Ovary (tissue), 9 donors: ENCODE measurements around the gene CD14. TPM values are rescaled to one million over a fixed set of nuclear protein-coding genes. Genes with fewer than 3 reads are reported as not detected.

Source experiments
- DNase-seq, 5 donors: peaks; one replicate each; pipeline ENCODE4 v3.0.0-alpha.2; 2019 to 2020
- H3K27ac ChIP-seq, 2 donors: fragments of 200-600 bp; one replicate each; pipeline versions ENCODE4 v1.5.1 to v1.8.0; 2019 to 2022
- H3K27me3 ChIP-seq: fragments of 200-600 bp; one replicate; pipeline ENCODE4 v1.8.0; 2022
- H3K36me3 ChIP-seq: fragments of 200-600 bp; sonication (generic); one replicate; pipeline ENCODE4 v1.5.1; 2019
- H3K4me1 ChIP-seq: one replicate; pipeline ENCODE4 v1.8.1; 2013; ENCODE audit warnings: mild to moderate bottlenecking, moderate library complexity; ENCODE audit not compliant: insufficient read depth
- H3K4me3 ChIP-seq: fragments of 200-600 bp; sonication (generic); one replicate; pipeline ENCODE4 v1.5.1; 2017
- H3K9me3 ChIP-seq, 2 donors: fragments of 200-600 bp in 1 of 2; sonication (generic) in 1 of 2; one replicate each; pipeline versions ENCODE4 v1.5.1 to v1.8.1; 2013 to 2019; ENCODE audit warnings: mild to moderate bottlenecking in 1 of 2, moderate library complexity in 1 of 2
- CTCF ChIP-seq, 3 donors: fragments of 450-650 bp in 2 of 3; fragments of 200-600 bp in 1 of 3; IDR thresholded peaks; one replicate each; pipeline versions ENCODE4 v1.5.1 to v1.8.0; 2016 to 2022; ENCODE audit warnings: antibody characterized with exemption in 3 of 3, mild to moderate bottlenecking in 1 of 3
- EP300 ChIP-seq: sonication (generic); formaldehyde crosslinking; IDR thresholded peaks from one replicate; pipeline ENCODE4 v1.6.1; 2017; ENCODE audit warnings: antibody characterized with exemption
- POLR2A ChIP-seq: fragments of 450-650 bp; IDR thresholded peaks from one replicate; pipeline ENCODE4 v1.6.1; 2017; ENCODE audit warnings: antibody characterized with exemption, mild to moderate bottlenecking, moderate library complexity
- WGBS, 3 donors: extraction: QIAGEN DNeasy Blood & Tissue Kit in 1 of 3; methylation state at CpG; one replicate each; pipeline versions ENCODE4 v1.1.5 to v1.1.7; 2013 to 2017; 5-methylcytosine and 5-hydroxymethylcytosine counted together
- intact Hi-C, 4 donors: fragments of 100-400 bp; cut with DNase I; formaldehyde crosslinking; loops; one replicate each; pipeline versions ENCODE4 v1.11.0 to v1.15.1; 2022 to 2023
- microRNA-seq, 3 donors: library from miRNA; unstranded; fragments of <30 nt; microRNA quantifications; one replicate each; pipeline versions ENCODE4 to v1.2.0, GENCODE V29; 2019 to 2020
- polyA plus RNA-seq, 2 donors: library from polyadenylated mRNA; stranded (reverse); fragments of 200-250 nt in 1 of 2; fragments of 350-450 nt in 1 of 2; fragmentation: Illumina TruSeq in 1 of 2; extraction: RNeasy Lipid Tissue Mini Kit (QIAGEN cat#74804) in 1 of 2; gene quantifications; one replicate each; pipeline ENCODE4 v1.2.3, GENCODE V29; 2013 to 2014
- total RNA-seq, 7 donors: library from RNA; depleted of rRNA in 2 of 7; stranded (reverse); fragments of >200 nt in 2 of 7; fragmentation: NEBNext Ultra II Directional in 3 of 7; extraction: Animal tissue kit (Norgen Biotek cat#: 25700) in 3 of 7; gene quantifications; one replicate each; pipeline versions ENCODE4 v1.1.0 to v1.2.4, GENCODE V29; 2016 to 2023
- donor health status: DM: no; HTN: no; CAD: no; lungs with moderate emphysema.
- donor health status: DM: no; HTN: no; CAD: no.
- donor health status: Bipolar disorder and iron deficiency.
- donor health status: DM: yes; HTN: yes; CAD: no.
- donor health status: DM: no; HTN: no; CAD: no.
- donor health status: DM: yes; HTN: yes; CAD: no.

The CD14 gene
- total and polyA plus RNA-seq, 9 donors: 8.7 to 96.0 (median 37.7) TPM

DNA sequence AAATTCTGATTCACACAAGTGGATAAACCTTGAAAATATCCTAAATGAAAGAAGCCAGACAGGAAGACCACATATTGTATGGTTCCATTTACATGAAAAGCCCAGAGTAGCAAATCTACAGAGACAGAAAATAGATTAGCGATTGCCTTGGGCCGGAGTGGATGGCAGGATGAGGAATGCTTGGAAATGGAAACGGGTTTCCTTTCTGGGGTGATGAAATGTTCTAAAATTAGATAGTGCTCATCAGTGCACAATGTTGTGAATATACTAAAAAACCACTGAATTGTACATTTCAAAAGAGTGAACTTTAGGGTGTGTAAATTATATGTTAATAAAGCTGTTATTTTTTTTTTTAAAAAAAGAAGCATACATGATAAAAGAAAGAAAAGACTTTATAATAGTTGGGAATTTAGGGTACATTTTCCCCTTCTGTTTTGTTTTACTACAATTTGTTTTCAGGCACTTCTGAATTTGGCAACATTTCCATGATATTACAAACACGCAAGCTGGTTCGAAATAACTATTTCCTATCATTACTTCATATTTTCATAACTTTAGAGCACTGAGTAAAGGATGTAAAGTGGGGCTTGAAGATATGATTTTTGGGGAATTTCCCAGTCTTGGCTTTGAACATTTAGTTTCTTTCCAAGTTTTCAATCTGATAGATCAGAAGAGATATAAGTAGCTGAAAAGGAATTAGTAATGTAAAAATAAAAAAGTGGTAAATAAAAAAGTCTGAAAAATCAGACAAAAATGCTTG, 44.5 kb downstream of the CD14 start:
- no peak for DNase-seq

GRCh38 chr5:140587495-140587894, 45.5 kb downstream of the CD14 start:
- Histone ChIP-seq H3K27me3 (no peaks in the 10 kb centered on the region), H3K4me3 (no peak overlapping the region), H3K36me3 (no peaks in the 10 kb centered on the region), H3K4me1 (peaks cover 3% of the 10 kb centered on the region), H3K27ac (no peak overlapping the region), H3K9me3 (no peaks in the 10 kb centered on the region)
- no peak for DNase-seq
- intact Hi-C loops: no loop called here
- WGBS, 3 donors: 89 to 96% (median 94%) methylated on average over 1 of the region's 1 CpG
- TF ChIP-seq POLR2A: no peak
- TF ChIP-seq CTCF (IDR thresholded peaks at IDR 0.05): no peak
- TF ChIP-seq EP300: no peak

More for the DNA sequence above, 44.5 kb downstream of the CD14 start:
- no peaks in the 10 kb centered on the region for H3K9me3 ChIP-seq
- peaks cover 3% of the 10 kb centered on the region for H3K4me1 ChIP-seq
- WGBS, 3 donors: 13 to 36% (median 16%) methylated on average over 5 of the region's 5 CpGs
- intact Hi-C loops: no loop called here
- TF ChIP-seq EP300 (no peak), CTCF (IDR thresholded peaks at IDR 0.05) (no peak), POLR2A (no peak)
- peak overlapping the region in 1 of 2 donors; percentile 26 for H3K27ac ChIP-seq
- H3K27me3 ChIP-seq: no peaks in the 10 kb centered on the region
- no peak overlapping the region for H3K4me3 ChIP-seq
- no peaks in the 10 kb centered on the region for H3K36me3 ChIP-seq

Small RNA genes within 50 kb of the gene (microRNA-seq; reads per million reads assigned to microRNA genes)
- gene MIR3655: 0.36 to 2.3 (median 1.1) reads per million in 3 donors

Other genes with a start within 250 kb of the CD14 start
- gene ANKHD1, start 231.3 kb downstream of the CD14 start, total RNA-seq: 100 to 1,000 TPM in 5 of 7 donors, 10 to 100 TPM in 2; 72.0 to 141 (median 119) TPM
- gene ANKHD1, start 231.3 kb downstream of the CD14 start, polyA plus RNA-seq: 10 to 100 TPM; 48.3 to 85.5 TPM
- 10 to 100 TPM in 6 of 7 donors, 1 to 10 TPM in 1; 8.6 to 23.6 (median 17.8) TPM for gene EIF4EBP3, start 85.5 kb downstream of the CD14 start, total RNA-seq
- gene EIF4EBP3, start 85.5 kb downstream of the CD14 start, polyA plus RNA-seq: 10 to 100 TPM; 16.0 to 30.2 TPM
- gene SRA1, start 75.7 kb downstream of the CD14 start, total RNA-seq: 10 to 100 TPM; 11.7 to 34.4 (median 20.1) TPM
- gene SRA1, start 75.7 kb downstream of the CD14 start, polyA plus RNA-seq: 10 to 100 TPM; 16.9 to 33.2 TPM
- gene APBB3, start 68.6 kb downstream of the CD14 start, total RNA-seq: 10 to 100 TPM; 33.0 to 47.6 (median 39.5) TPM
- gene APBB3, start 68.6 kb downstream of the CD14 start, polyA plus RNA-seq: 10 to 100 TPM; 13.1 to 36.1 TPM
- gene SLC35A4, start 68.3 kb downstream of the CD14 start, total RNA-seq: 10 to 100 TPM; 22.3 to 65.7 (median 47.1) TPM
- gene SLC35A4, start 68.3 kb downstream of the CD14 start, polyA plus RNA-seq: 10 to 100 TPM; 27.1 to 80.2 TPM
- gene TMCO6, start 6.3 kb upstream of the CD14 start, total RNA-seq: 10 to 100 TPM; 12.2 to 62.8 (median 14.9) TPM
- 10 to 100 TPM in 1 of 2 donors, 1 to 10 TPM in 1; 8.0 to 33.2 TPM for gene TMCO6, start 6.3 kb upstream of the CD14 start, polyA plus RNA-seq
- 100 to 1,000 TPM in 1 of 7 donors, 10 to 100 TPM in 6; 44.6 to 107 (median 46.9) TPM for gene NDUFA2, start 14.5 kb upstream of the CD14 start, total RNA-seq
- gene NDUFA2, start 14.5 kb upstream of the CD14 start, polyA plus RNA-seq: 100 to 1,000 TPM in 1 of 2 donors, 10 to 100 TPM in 1; 42.6 to 123 TPM
- gene IK, start 14.7 kb upstream of the CD14 start, total RNA-seq: 100 to 1,000 TPM in 1 of 7 donors, 10 to 100 TPM in 6; 70.9 to 112 (median 78.0) TPM
- 100 to 1,000 TPM in 1 of 2 donors, 10 to 100 TPM in 1; 99.8 to 184 TPM for gene IK, start 14.7 kb upstream of the CD14 start, polyA plus RNA-seq
- 10 to 100 TPM in 6 of 7 donors, 1 to 10 TPM in 1; 9.1 to 16.6 (median 13.7) TPM for gene WDR55, start 31.7 kb upstream of the CD14 start, total RNA-seq
- 10 to 100 TPM in 1 of 2 donors, 1 to 10 TPM in 1; 9.9 to 12.3 TPM for gene WDR55, start 31.7 kb upstream of the CD14 start, polyA plus RNA-seq
- 1 to 10 TPM in 2 of 7 donors, under 1 TPM in 5; 0.30 to 1.2 (median 0.69) TPM for gene DND1, start 40.4 kb upstream of the CD14 start, total RNA-seq
- gene DND1, start 40.4 kb upstream of the CD14 start, polyA plus RNA-seq: under 1 TPM in 1 of 2 donors, not detected in 1; 0.98 TPM
- 10 to 100 TPM; 26.8 to 48.2 (median 41.7) TPM for gene HARS1, start 58.2 kb upstream of the CD14 start, total RNA-seq
- gene HARS1, start 58.2 kb upstream of the CD14 start, polyA plus RNA-seq: 10 to 100 TPM; 38.9 to 68.6 TPM
- 10 to 100 TPM; 15.2 to 25.2 (median 21.6) TPM for gene HARS2, start 58.3 kb upstream of the CD14 start, total RNA-seq
- 10 to 100 TPM; 20.9 to 27.5 TPM for gene HARS2, start 58.3 kb upstream of the CD14 start, polyA plus RNA-seq
- 10 to 100 TPM; 22.9 to 46.1 (median 40.2) TPM for gene ZMAT2, start 67.3 kb upstream of the CD14 start, total RNA-seq
- 100 to 1,000 TPM in 1 of 2 donors, 10 to 100 TPM in 1; 59.3 to 126 TPM for gene ZMAT2, start 67.3 kb upstream of the CD14 start, polyA plus RNA-seq
- gene PCDHA1, start 153.0 kb upstream of the CD14 start, total RNA-seq: under 1 TPM in 1 of 7 donors, not detected in 6; 0.05 TPM
- not detected for gene PCDHA1, start 153.0 kb upstream of the CD14 start, polyA plus RNA-seq
- 1 to 10 TPM in 2 of 7 donors, under 1 TPM in 5; 0.34 to 1.6 (median 0.57) TPM for gene PCDHA2, start 161.7 kb upstream of the CD14 start, total RNA-seq
- gene PCDHA2, start 161.7 kb upstream of the CD14 start, polyA plus RNA-seq: under 1 TPM; 0.17 to 0.34 TPM
- 1 to 10 TPM in 6 of 7 donors, under 1 TPM in 1; 0.65 to 2.7 (median 1.4) TPM for gene PCDHA3, start 167.9 kb upstream of the CD14 start, total RNA-seq
- gene PCDHA3, start 167.9 kb upstream of the CD14 start, polyA plus RNA-seq: 1 to 10 TPM in 1 of 2 donors, under 1 TPM in 1; 0.45 to 1.1 TPM
- 1 to 10 TPM in 3 of 7 donors, under 1 TPM in 4; 0.76 to 2.7 (median 1.00) TPM for gene PCDHA4, start 173.9 kb upstream of the CD14 start, total RNA-seq
- under 1 TPM; 0.18 to 0.42 TPM for gene PCDHA4, start 173.9 kb upstream of the CD14 start, polyA plus RNA-seq
- 1 to 10 TPM in 1 of 7 donors, under 1 TPM in 6; 0.11 to 1.4 (median 0.54) TPM for gene PCDHA5, start 188.4 kb upstream of the CD14 start, total RNA-seq
- gene PCDHA5, start 188.4 kb upstream of the CD14 start, polyA plus RNA-seq: under 1 TPM; 0.07 to 0.08 TPM
- 1 to 10 TPM in 3 of 7 donors, under 1 TPM in 4; 0.32 to 1.7 (median 0.97) TPM for gene PCDHA6, start 194.8 kb upstream of the CD14 start, total RNA-seq
- under 1 TPM; 0.18 to 0.33 TPM for gene PCDHA6, start 194.8 kb upstream of the CD14 start, polyA plus RNA-seq
- gene PCDHA7, start 201.1 kb upstream of the CD14 start, total RNA-seq: 1 to 10 TPM in 1 of 7 donors, under 1 TPM in 6; 0.35 to 1.4 (median 0.65) TPM
- gene PCDHA7, start 201.1 kb upstream of the CD14 start, polyA plus RNA-seq: under 1 TPM; 0.25 to 0.35 TPM
- under 1 TPM; 0.23 to 0.72 (median 0.43) TPM for gene PCDHA8, start 208.0 kb upstream of the CD14 start, total RNA-seq
- under 1 TPM in 1 of 2 donors, not detected in 1; 0.02 TPM for gene PCDHA8, start 208.0 kb upstream of the CD14 start, polyA plus RNA-seq
- under 1 TPM; 0.34 to 0.60 (median 0.50) TPM for gene PCDHA9, start 215.2 kb upstream of the CD14 start, total RNA-seq
- under 1 TPM in 1 of 2 donors, not detected in 1; 0.05 TPM for gene PCDHA9, start 215.2 kb upstream of the CD14 start, polyA plus RNA-seq
- gene PCDHA10, start 222.7 kb upstream of the CD14 start, total RNA-seq: 1 to 10 TPM; 1.0 to 4.0 (median 1.5) TPM
- gene PCDHA10, start 222.7 kb upstream of the CD14 start, polyA plus RNA-seq: 1 to 10 TPM in 1 of 2 donors, under 1 TPM in 1; 0.06 to 1.9 TPM
- gene PCDHA11, start 235.8 kb upstream of the CD14 start, total RNA-seq: under 1 TPM; 0.23 to 0.79 (median 0.53) TPM
- gene PCDHA11, start 235.8 kb upstream of the CD14 start, polyA plus RNA-seq: under 1 TPM; 0.04 to 0.08 TPM
- gene PCDHA12, start 242.1 kb upstream of the CD14 start, total RNA-seq: 1 to 10 TPM in 2 of 7 donors, under 1 TPM in 5; 0.27 to 1.3 (median 0.56) TPM
- under 1 TPM; 0.04 to 0.20 TPM for gene PCDHA12, start 242.1 kb upstream of the CD14 start, polyA plus RNA-seq
- under 1 TPM in 6 of 7 donors, not detected in 1; 0.32 to 0.92 (median 0.47) TPM for gene PCDHA13, start 248.9 kb upstream of the CD14 start, total RNA-seq
- under 1 TPM; 0.01 to 0.17 TPM for gene PCDHA13, start 248.9 kb upstream of the CD14 start, polyA plus RNA-seq